Forelimb muscle (tissue), 1 donor: ENCODE data around the gene TRIM72. TPM values are rescaled to one million over a fixed set of nuclear protein-coding genes. Genes with fewer than 3 reads are reported as not detected.
"Not testable (repeated sequence)": the region's sequence is repeated elsewhere in the genome, so short reads cannot be mapped to it uniquely, and the experiment has no call there.

Experiments used
- DNase-seq: peaks from one replicate; pipeline ENCODE4 v3.0.0-alpha.2; 2013; ENCODE audit warnings: low read depth
- polyA plus RNA-seq: library from polyadenylated mRNA; unstranded; fragments of 120-200 nt; gene quantifications from one replicate; pipeline ENCODE4 v1.2.1, GENCODE V29; 2013; ENCODE audit not compliant: insufficient read length

The TRIM72 gene
- polyA plus RNA-seq, 1 donor: 82.7 TPM

- no peak for DNase-seq
Observed at GRCh38 chr16:31256466-31256865, 42.5 kb downstream of the TRIM72 start.

DNA sequence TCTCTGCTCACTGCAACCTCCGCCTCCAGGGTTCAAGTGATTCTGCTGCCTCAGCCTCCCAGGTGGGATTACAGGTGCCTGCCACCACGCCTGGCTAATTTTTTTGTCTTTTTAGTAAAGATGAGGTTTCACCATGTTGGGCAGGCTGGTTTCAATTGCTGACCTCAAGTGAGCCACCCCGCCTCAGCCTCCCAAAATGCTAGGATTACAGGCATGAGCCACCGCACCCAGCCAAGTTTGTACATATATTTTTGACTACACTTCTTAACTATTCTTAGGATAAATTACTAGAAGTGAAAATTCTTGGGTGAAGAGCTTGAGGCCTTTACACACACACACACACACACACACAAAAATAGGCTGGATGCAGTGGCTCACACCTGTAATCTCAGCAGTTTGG lies 44.4 kb downstream of the TRIM72 start:
- DNase-seq: no peak

- DNase-seq: no peak
Observed at GRCh38 chr16:31260136-31260931, 46.4 kb downstream of the TRIM72 start.

DNA sequence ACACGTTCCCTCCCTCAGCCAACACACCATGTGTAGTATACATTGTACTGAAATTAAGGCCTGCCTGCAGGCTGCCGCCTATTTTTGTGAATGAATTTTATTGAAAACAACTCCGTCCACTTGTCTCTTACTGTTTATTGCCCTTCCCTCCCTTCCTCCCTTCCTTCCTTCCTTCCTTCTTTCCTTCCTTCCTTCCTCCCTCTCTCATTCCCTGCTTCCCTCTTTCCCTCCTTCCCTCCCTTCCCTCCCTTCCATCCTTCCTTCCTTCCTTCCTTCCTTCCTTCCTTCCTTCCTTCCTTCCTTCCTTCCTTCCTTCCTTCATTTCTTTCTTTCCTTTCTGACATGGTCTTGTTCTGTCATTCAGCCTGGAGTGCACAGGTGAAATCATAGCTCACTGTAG lies 48.2 kb downstream of the TRIM72 start:
- DNase-seq: no peak

- no peak for DNase-seq
Observed at GRCh38 chr16:31265329-31266245, 51.7 kb downstream of the TRIM72 start.

DNA sequence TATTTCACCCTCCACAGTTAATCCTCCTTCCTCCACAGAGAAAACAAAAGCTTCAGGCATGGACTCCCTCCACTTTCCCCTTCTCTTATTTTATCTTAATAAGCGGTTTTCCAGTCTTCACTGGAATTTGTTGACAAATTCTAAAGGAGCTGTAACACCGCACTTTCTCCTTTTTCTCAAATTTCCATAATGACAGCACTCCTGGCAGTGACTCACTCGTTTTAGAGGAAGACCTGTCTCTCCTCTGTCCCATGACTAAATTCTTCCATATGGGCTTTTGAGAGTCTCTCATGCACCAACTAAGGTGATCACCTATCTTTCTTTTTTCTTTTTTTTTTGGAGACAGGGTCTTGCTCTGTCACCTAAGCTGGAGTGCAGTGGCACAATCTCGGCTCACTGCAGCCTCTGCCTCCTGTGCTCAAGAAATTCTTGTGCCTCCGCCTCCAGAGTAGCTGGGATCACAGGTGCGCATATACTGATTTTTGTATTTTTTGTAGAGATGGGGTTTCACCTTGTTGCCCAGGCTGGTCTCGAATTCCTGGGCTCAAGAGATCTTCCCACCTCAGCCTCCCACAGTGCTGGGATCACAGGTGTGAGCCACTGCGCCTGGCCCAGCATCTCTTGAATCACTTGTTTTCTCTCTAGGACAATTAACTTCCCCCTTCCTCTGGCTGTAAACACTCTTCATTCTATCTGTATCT lies 53.6 kb downstream of the TRIM72 start:
- DNase-seq: no peak

GRCh38 chr16:31268033-31268365 lies 54.1 kb downstream of the TRIM72 start:
- no peak for DNase-seq

DNA sequence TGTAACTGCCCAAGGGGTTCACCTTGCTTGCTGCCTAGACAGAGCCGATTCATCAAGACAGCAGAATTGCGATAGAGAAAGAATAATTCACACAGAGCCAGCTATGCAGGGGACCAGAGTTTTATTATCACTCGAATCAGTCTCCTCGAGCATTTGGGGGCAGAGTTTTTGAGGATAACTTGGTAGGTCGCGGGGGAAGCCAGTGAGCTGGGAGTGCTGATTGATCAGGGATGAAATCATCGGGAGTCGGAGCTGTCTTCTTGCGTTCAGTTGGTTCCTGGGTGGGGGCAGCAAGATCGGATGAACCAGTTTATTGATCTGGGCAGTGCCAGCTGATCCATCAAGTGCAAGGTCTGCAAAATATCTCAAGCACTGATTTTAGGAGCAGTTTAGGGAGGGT lies 55.0 kb downstream of the TRIM72 start:
- DNase-seq: no peak

GRCh38 chr16:31269541-31269940 lies 55.6 kb downstream of the TRIM72 start:
- no peak for DNase-seq

- DNase-seq: not testable (repeated sequence)
Observed at GRCh38 chr16:31269973-31270372, 56.1 kb downstream of the TRIM72 start.

- DNase-seq: no peak
Observed at GRCh38 chr16:31270795-31271194, 56.9 kb downstream of the TRIM72 start.

- no peak for DNase-seq
Observed at GRCh38 chr16:31271621-31272190, 57.8 kb downstream of the TRIM72 start.

DNA sequence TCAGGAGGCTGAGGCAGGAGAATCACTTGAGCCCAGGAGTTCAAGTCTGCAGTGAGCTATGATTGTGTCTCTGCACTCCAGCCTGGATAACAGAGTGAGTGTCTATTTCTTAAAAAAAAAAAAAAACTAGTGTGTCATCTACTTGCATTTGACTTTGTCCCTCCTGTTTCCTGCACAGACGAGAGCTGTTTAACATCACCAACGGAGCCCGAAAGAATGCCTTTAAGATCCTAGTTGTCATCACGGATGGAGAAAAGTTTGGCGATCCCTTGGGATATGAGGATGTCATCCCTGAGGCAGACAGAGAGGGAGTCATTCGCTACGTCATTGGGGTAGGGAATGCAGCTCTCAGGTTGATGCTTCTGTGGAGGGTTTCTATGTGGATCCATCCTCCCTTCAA lies 59.3 kb downstream of the TRIM72 start:
- no peak for DNase-seq

DNA sequence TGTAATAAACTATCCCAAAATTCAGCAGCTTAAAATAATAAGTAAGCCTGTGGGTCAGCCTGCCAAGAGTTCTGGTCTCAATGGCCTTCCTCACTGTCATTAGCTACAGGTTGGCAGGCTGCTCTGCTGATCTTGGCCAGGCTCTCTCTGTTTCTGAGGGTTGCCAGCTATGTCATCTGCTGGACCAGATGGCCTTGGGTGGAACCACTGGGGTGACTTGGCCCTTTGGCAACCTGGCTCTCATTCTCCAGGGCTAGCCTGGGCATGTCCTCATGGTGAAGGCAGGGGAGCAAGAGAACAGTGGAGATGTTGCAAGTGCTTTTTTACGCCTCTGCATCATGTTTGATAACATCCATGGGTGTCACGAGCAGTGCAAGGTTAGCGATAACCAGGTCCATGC lies 59.8 kb downstream of the TRIM72 start:
- DNase-seq: no peak

DNA sequence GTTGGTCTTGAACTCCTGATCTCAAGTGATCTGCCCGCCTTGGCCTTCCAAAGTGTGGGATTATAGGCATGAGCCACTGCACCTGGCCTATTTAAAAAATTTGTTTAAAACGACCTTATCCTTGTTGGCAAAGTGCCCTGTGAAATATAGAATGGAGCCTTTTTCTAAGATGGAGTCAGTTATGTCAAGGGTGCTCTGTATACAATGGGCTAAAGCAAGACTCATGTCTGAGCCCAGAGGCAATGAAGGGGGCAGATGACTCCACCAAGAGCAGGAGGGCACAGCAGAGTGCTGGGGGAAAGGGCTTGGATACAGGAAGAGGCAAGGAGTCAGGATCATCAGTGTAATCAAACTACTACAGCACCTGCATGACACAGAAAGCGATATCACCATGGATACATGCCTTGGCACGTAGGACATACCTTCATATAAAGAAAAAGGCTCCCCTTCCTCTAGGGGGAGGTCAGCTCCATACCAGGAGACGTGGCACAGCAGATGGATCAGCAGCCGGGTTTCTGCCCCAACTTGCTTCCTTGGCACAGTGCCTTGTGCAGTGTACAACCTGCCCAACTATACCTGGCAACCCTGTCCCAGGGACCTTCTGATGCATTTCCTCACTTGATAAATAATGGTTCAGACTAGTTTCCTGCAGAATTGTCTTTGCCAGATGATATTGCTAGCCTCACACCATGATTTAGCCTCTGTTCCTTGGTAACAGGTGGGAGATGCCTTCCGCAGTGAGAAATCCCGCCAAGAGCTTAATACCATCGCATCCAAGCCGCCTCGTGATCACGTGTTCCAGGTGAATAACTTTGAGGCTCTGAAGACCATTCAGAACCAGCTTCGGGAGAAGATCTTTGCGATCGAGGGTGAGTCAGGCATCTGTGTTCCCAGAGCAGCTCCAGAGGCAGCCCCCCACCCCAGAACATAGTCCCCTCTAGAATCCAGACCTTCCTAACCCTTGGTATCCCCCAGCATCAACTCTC lies 61.2 kb downstream of the TRIM72 start:
- DNase-seq: no peak

GRCh38 chr16:31276600-31276999 lies 62.7 kb downstream of the TRIM72 start:
- DNase-seq: no peak

GRCh38 chr16:31277659-31278260 lies 63.8 kb downstream of the TRIM72 start:
- DNase-seq: no peak

- not testable (repeated sequence) for DNase-seq
Observed at GRCh38 chr16:31278853-31279252, 64.9 kb downstream of the TRIM72 start.
